Gastrocnemius medialis (tissue), 4 donors: ENCODE data around the gene HMCES. TPM values are rescaled to one million over a fixed set of nuclear protein-coding genes. Genes with fewer than 3 reads are reported as not detected.

Experiments used
- ATAC-seq, 2 donors: fragments of 150-250 bp; one replicate each; pipeline ENCODE4 v1.9.1; 2016
- DNase-seq, 2 donors: peaks; one replicate each; pipeline ENCODE4 v3.0.0-alpha.2; 2019
- H3K27ac ChIP-seq, 4 donors: fragments of 200-600 bp; sonication (generic); 1 replicate in 1 of 4; 2 replicates in 3 of 4; pipeline ENCODE4 v1.5.1; 2016 to 2018; ENCODE audit warnings: mild to moderate bottlenecking in 2 of 4, moderate library complexity in 1 of 4
- H3K27me3 ChIP-seq, 3 donors: fragments of 200-600 bp; sonication (generic) in 2 of 3; 1 replicate in 1 of 3; 2 replicates in 2 of 3; pipeline versions ENCODE4 v1.5.1 to v1.6.0; 2016 to 2019; ENCODE audit warnings: mild to moderate bottlenecking in 1 of 3, moderate library complexity in 1 of 3
- H3K36me3 ChIP-seq, 2 donors: fragments of 200-600 bp; sonication (generic) in 1 of 2; one replicate each; pipeline ENCODE4 v1.5.1; 2017 to 2018
- H3K4me1 ChIP-seq, 2 donors: fragments of 200-600 bp; sonication (generic) in 1 of 2; one replicate each; pipeline ENCODE4 v1.5.1; 2016 to 2017; ENCODE audit warnings: mild to moderate bottlenecking in 2 of 2
- H3K4me3 ChIP-seq, 4 donors: fragments of 200-600 bp; sonication (generic) in 3 of 4; 1 replicate in 1 of 4; 2 replicates in 3 of 4; pipeline ENCODE4 v1.5.1; 2016 to 2019; ENCODE audit warnings: mild to moderate bottlenecking in 2 of 4
- H3K9me3 ChIP-seq, 3 donors: fragments of 200-600 bp; sonication (generic) in 2 of 3; 1 replicate in 1 of 3; 2 replicates in 2 of 3; pipeline ENCODE4 v1.5.1; 2016 to 2019
- POLR2A ChIP-seq, 2 donors: fragments of 450-650 bp; IDR thresholded peaks; one replicate each; pipeline ENCODE4 v1.6.1; 2017; ENCODE audit warnings: antibody characterized with exemption in 2 of 2, mild to moderate bottlenecking in 2 of 2, moderate library complexity in 2 of 2
- in situ Hi-C, 4 donors: fragments of 200-750 bp; cut with MboI; loops; one replicate each; pipeline versions ENCODE4 v1.15.0 to v1.8.0; 2017; ENCODE audit warnings: low sequenced_read_pairs in 4 of 4
- intact Hi-C: fragments of 100-400 bp; cut with DNase I; formaldehyde crosslinking; loops from one replicate; pipeline ENCODE4 v1.15.1; 2023; ENCODE audit warnings: low total_unique reads
- total RNA-seq, 4 donors: library from RNA; depleted of rRNA; stranded (reverse); fragments of >200 nt; gene quantifications; one replicate each; pipeline versions ENCODE4 v1.1.0 to v1.2.3, GENCODE V29; 2016
- TF ChIP-seq, protein P1 (sequence below), 5 experiments: fragments of 450-650 bp in 3 of 5; fragments of 200-600 bp in 2 of 5; sonication (generic) in 2 of 5; IDR thresholded peaks in 4 of 5; conservative IDR thresholded peaks in 1 of 5; 1 replicate in 4 of 5; 2 replicates in 1 of 5; pipeline ENCODE4 v1.5.1; 2016 to 2019; ENCODE audit warnings: antibody characterized with exemption in 5 of 5, mild to moderate bottlenecking in 3 of 5, moderate library complexity in 3 of 5

The HMCES gene
- total RNA-seq, 4 donors from 2014 or later = 24.7 to 35.2 (median 29.5) TPM

DNA sequence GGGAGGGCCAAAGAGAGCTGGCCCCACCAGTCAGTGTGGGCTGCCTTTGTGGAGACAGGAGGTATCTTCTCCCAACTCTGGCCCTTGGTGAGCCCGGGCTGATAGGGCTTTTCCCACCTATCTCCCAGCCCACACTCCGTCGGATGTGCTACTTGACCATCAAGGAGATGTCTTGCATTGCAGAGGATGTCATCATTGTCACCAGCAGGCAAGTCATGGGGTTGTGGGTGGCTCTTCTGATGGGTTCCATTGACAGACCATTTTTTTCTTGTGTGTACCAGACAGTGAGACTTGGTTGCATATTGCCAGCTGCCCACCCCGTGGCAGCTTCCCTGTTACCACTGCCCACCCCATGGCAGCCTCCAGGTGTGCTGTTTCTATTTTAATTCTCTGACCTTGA lies 25.9 kb upstream of the HMCES start:
- no peak overlapping the region for H3K27ac ChIP-seq
- DNase-seq = no peak
- in situ Hi-C loops (no loop called here), intact Hi-C loops (no loop called here)
- H3K4me1 ChIP-seq = peaks cover 14 to 18% of the 10 kb centered on the region in 2 donors
- ATAC-seq = no peak
- no peaks in the 10 kb centered on the region for H3K27me3 ChIP-seq
- no peak overlapping the region for H3K4me3 ChIP-seq
- H3K36me3 ChIP-seq = peaks cover 4 to 65% of the 10 kb centered on the region in 2 donors
- TF ChIP-seq, protein P1, sequence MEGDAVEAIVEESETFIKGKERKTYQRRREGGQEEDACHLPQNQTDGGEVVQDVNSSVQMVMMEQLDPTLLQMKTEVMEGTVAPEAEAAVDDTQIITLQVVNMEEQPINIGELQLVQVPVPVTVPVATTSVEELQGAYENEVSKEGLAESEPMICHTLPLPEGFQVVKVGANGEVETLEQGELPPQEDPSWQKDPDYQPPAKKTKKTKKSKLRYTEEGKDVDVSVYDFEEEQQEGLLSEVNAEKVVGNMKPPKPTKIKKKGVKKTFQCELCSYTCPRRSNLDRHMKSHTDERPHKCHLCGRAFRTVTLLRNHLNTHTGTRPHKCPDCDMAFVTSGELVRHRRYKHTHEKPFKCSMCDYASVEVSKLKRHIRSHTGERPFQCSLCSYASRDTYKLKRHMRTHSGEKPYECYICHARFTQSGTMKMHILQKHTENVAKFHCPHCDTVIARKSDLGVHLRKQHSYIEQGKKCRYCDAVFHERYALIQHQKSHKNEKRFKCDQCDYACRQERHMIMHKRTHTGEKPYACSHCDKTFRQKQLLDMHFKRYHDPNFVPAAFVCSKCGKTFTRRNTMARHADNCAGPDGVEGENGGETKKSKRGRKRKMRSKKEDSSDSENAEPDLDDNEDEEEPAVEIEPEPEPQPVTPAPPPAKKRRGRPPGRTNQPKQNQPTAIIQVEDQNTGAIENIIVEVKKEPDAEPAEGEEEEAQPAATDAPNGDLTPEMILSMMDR (IDR thresholded peaks at IDR 0.05 in 4 of 5, conservative IDR thresholded peaks at IDR 0.05 in 1 of 5) = no peak
- no peak for TF ChIP-seq POLR2A (IDR thresholded peaks at IDR 0.05)
- H3K9me3 ChIP-seq = no peaks in the 10 kb centered on the region

DNA sequence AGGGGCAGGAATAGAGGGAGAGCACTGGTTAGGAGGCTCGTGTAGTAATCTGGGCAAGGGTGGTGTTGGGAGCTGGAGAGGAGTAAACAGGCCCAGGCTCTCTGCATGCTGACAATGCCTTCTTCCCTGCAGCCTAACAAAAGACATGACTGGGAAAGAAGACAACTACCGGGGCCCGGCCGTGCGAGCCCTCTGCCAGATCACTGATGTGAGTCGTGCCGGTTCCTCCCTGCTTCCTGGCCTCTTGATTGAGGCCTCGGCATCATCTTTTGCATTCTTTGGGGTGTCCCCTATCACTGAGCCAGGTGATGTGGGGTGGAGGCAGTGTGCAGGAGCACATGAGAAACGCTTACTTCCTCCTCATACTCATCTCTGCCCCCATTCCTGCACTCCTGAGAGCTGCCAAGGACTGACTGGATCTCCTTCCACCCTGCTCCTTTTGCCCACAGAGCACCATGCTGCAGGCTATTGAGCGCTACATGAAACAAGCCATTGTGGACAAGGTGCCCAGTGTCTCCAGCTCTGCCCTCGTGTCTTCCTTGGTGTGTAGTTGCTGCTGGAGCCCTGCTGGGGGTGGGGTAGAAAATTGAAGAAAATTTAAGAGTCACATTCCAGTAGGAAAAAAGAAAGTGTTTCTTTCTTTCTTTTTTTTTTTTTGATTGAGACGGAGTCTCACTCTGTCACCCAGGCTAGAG lies 24.0 kb upstream of the HMCES start:
- in situ Hi-C loops = no loop called here
- intact Hi-C loops = no loop called here
- peaks cover 4 to 85% of the 10 kb centered on the region in 2 donors for H3K36me3 ChIP-seq

DNA sequence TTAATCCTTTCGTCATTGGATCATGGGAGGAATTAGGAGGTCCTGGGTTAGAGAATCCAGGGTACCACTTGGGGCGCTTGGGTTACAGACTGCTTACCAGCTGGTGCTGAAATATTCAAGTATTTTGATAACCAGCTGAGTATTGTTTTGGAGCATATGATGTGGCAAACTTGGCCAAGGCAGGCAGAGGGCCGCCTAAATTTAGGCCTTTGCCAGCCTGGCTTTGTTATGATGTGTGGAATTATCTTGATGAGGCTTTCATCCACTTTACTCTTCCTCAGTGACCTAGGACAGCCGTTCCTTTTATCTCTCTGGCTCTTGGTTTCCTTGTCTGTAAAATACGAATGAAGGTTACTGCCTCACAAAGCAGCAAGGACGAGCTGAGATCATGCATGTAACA lies 22.4 kb upstream of the HMCES start:
- in situ Hi-C loops = no loop called here
- Histone ChIP-seq H3K27me3 (no peaks in the 10 kb centered on the region), H3K27ac (no peak overlapping the region), H3K9me3 (no peaks in the 10 kb centered on the region), H3K36me3 (peaks cover 4 to 100% of the 10 kb centered on the region in 2 donors), H3K4me1 (no peaks in the 10 kb centered on the region), H3K4me3 (no peak overlapping the region)
- DNase-seq (no peak), ATAC-seq (no peak)
- intact Hi-C loops = no loop called here
- TF ChIP-seq, protein P1 (IDR thresholded peaks at IDR 0.05 in 4 of 5, conservative IDR thresholded peaks at IDR 0.05 in 1 of 5) = no peak
- TF ChIP-seq POLR2A (IDR thresholded peaks at IDR 0.05) = no peak

More for the DNA sequence above, 24.0 kb upstream of the HMCES start:
- Histone ChIP-seq H3K4me3 (no peak overlapping the region), H3K27me3 (no peaks in the 10 kb centered on the region), H3K9me3 (no peaks in the 10 kb centered on the region), H3K4me1 (peaks cover 7% of the 10 kb centered on the region in 2 donors), H3K27ac (no peak overlapping the region)
- TF ChIP-seq POLR2A (IDR thresholded peaks at IDR 0.05) = no peak
- TF ChIP-seq, protein P1 (IDR thresholded peaks at IDR 0.05 in 4 of 5, conservative IDR thresholded peaks at IDR 0.05 in 1 of 5) = no peak
- ATAC-seq (no peak), DNase-seq (no peak)

DNA sequence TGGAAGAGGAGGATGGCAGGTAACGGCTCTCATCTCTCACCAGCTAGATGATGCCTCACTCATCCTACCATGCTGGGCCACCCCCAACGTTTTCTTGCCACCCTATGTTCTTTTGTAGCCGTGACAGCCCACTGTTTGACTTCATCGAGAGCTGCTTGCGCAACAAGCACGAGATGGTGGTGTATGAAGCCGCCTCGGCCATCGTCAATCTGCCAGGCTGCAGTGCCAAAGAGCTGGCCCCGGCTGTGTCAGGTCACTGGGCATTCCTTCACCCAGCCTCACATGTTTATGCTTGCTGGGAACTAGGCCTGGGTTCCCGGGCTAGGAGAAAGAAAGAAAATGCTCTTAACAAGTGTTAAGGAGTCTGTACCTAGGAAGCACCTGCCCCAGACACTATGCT lies 21.1 kb upstream of the HMCES start:
- no peaks in the 10 kb centered on the region for H3K4me1 ChIP-seq
- H3K9me3 ChIP-seq = no peaks in the 10 kb centered on the region
- in situ Hi-C loops (no loop called here), intact Hi-C loops (no loop called here)
- ATAC-seq (no peak), DNase-seq (no peak)
- no peak overlapping the region for H3K4me3 ChIP-seq
- H3K27ac ChIP-seq = no peak overlapping the region
- H3K27me3 ChIP-seq = no peaks in the 10 kb centered on the region
- peaks cover 4 to 98% of the 10 kb centered on the region in 2 donors for H3K36me3 ChIP-seq
- TF ChIP-seq, protein P1 (IDR thresholded peaks at IDR 0.05 in 4 of 5, conservative IDR thresholded peaks at IDR 0.05 in 1 of 5) = no peak
- TF ChIP-seq POLR2A (IDR thresholded peaks at IDR 0.05) = no peak
